ENCODE data around the gene CTAGE8.
"Not testable (repeated sequence)": the region's sequence is repeated elsewhere in the genome, so short reads cannot be mapped to it uniquely, and the experiment has no call there.

Gene CTAGE8

DNA sequence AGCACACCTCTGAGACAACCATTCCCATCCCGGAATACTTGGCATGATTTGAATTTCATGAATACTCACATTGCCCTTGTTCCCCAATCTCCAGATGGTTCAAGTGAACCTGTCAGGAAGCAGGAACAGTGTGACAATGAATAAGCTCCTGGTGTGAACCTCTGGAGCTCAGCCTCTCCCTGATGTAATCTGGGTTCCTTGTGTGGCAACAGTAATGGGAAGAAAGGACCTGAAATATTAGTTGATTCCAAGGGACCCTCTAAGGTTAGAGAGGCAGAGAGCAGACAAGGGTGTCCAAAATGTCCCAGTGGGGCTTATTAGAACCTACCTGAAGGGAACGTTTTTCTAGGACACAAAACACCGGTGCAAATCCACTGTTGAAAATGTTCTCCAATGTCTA lies 13.0 kb downstream of the CTAGE8 start:
- DNase-seq (ENCODE audit: low read depth): no peak

DNA sequence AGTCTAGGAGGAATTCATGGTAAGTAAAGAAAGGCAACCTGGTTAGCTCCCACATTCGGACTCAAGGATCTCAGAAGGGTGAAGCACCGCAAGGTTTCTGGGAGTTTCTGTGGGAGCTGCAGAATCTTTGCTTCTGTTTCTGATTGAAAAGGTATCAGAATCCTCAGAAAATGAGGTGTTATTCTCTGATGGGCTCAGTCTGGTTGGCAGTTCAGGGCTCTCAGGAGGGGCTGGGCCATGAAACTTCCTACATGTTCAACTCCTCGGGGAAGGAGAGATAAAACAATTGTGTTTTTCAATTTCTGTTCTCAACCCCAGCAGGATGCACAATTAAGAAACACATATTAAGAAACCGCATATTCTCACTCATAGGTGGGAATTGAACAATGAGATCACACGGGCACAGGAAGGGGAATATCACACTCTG lies 13.6 kb downstream of the CTAGE8 start:
- DNase-seq (ENCODE audit: low read depth): no peak

DNA sequence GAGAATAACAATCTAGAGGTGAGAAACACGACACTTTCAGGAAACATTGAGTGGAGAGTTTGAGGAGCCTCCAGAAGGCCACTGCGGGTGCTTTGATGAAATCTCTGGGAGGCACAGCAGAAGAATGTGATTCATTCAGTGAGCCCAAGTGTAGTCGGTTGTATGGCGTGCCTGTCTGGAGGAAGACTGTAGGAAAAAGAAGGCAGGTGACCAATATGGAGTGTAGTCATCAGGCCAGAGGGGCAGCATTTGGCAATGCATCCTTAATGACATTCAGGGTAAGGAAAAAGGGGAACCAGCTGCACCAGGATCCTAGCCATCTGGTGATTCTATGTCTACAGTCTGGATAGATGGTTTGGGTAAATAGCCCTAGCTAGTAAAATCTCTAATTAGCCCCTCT lies 16.8 kb downstream of the CTAGE8 start:
- DNase-seq (ENCODE audit: low read depth): not testable (repeated sequence)

DNA sequence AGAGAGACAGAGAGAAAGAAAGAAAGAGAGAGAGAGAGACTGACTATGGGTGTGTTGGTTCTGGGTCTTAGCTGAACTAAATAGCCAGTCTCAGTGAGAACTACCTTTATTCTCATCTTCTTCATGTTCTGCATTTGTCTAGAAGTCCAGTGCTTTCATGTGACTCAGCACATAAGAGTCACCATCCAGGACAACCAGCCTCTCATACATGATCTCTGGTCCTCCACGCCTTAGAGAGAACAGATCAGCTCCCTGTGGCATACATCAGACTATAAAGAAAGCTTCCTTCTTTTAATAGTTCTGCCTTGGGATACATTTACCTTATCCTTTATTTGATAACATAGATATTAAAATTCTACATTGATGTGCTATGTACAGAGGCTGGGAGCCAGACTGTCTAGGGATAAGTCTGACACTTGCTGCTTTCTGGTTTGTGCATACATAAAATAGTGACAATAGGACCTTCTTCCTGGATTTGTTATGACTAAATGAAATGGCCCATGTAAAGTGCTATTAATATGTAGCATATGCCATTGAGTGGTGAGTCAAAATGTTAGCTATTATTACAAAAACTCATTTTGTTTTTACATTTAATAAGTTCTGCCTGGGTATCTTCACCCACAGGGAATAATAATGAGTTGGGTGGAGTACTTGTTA lies 21.3 kb downstream of the CTAGE8 start:
- not testable (repeated sequence) for DNase-seq (ENCODE audit: low read depth)

- not testable (repeated sequence) for DNase-seq (ENCODE audit: low read depth)
Measured at GRCh38 chr7:144246967-144247366, 22.1 kb downstream of the CTAGE8 start.

- DNase-seq (ENCODE audit: low read depth): not testable (repeated sequence)
Measured at GRCh38 chr7:144245372-144245771, 23.7 kb downstream of the CTAGE8 start.

GRCh38 chr7:144239365-144239764 lies 29.7 kb downstream of the CTAGE8 start, which contains the start of gene OR2A42:
TSS of gene OR2A42 (minus strand) at chr7:144239605. CDS start at chr7:144232843, 6,762 bp downstream.
- not testable (repeated sequence) for DNase-seq (ENCODE audit: low read depth)

GRCh38 chr7:144238530-144239082 lies 30.5 kb downstream of the CTAGE8 start:
- not testable (repeated sequence) for DNase-seq (ENCODE audit: low read depth)

- not testable (repeated sequence) for DNase-seq (ENCODE audit: low read depth)
Measured at GRCh38 chr7:144233039-144233438, 36.0 kb downstream of the CTAGE8 start.

DNA sequence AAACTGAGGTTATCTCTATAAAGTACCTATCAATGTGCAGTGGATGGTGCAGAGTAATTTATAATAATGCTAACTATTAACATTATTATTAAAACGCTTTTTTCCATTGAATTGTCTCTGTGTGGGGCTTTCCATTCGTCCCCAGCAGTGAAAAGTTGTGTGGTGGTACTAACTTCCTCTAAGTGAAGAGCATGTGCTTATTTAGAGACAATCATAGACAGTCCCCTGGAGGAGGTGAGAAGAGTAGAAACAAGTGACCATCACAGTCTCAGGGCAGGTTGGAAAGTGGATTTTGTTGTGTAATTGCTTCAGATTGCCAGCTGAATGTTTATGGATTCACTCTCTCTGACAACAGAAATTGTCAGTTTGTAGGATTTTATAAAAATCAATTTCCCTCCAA lies 38.1 kb downstream of the CTAGE8 start:
- not testable (repeated sequence) for DNase-seq (ENCODE audit: low read depth)

DNA sequence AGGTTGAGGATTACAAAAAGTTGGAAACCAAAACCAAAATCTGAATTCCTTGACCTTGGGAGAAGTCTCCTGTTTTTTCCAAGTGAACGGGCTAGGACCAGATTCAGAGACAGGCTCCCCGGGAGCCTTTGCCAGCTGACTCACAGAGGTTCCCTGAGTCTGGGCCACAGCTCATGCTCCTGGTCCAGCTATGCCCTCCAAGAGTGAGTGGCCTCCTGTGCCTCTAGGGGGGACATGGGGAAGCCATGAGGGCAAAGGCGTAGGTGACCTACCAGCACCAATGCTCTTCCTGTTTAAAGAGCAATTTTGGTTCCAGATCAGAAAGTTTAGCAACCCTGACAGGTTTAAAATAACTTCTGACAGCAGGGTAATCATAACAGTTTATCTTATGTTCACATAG lies 40.3 kb downstream of the CTAGE8 start:
- DNase-seq (ENCODE audit: low read depth): not testable (repeated sequence)

GRCh38 chr7:144226866-144227265 lies 42.2 kb downstream of the CTAGE8 start:
- DNase-seq (ENCODE audit: low read depth): not testable (repeated sequence)

GRCh38 chr7:144223675-144224074 lies 45.4 kb downstream of the CTAGE8 start:
- not testable (repeated sequence) for DNase-seq (ENCODE audit: low read depth)

- not testable (repeated sequence) for DNase-seq (ENCODE audit: low read depth)
Measured at GRCh38 chr7:144220531-144220930, 48.6 kb downstream of the CTAGE8 start.

GRCh38 chr7:144219149-144219548 lies 49.9 kb downstream of the CTAGE8 start:
- DNase-seq (ENCODE audit: low read depth): not testable (repeated sequence)

DNA sequence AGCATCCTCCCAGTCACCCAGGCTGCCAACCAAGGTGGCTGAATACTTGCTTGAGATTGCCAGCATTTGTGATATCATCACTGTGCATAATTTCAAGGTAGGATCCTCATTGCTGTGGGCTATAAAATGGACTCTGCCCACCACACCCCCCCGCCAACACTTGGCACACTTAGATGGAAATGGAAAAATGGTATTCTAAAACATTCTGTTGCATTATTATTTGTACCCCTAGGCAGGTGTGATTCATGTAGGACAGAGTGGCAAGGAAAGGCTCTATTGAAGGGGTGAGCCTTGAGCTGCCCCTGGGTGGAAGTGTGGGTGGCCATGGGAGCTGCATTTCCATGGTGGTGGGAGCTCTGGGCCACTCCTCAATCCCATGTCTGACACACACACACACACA lies 50.5 kb downstream of the CTAGE8 start:
- DNase-seq (ENCODE audit: low read depth): not testable (repeated sequence)

- not testable (repeated sequence) for DNase-seq (ENCODE audit: low read depth)
Measured at GRCh38 chr7:144217200-144217599, 51.9 kb downstream of the CTAGE8 start.
